Right lobe of liver (tissue), 4 donors: ENCODE results near the gene ZFAND3.

Experiments used
- POLR2A ChIP-seq: fragments of 450-650 bp; IDR thresholded peaks from one replicate; pipeline ENCODE4 v1.6.1; 2017; ENCODE audit warnings: antibody characterized with exemption, mild to moderate bottlenecking
- TF ChIP-seq, protein P1 (sequence below), 4 donors: fragments of 200-600 bp in 3 of 4; fragments of 450-650 bp in 1 of 4; IDR thresholded peaks; one replicate each; pipeline versions ENCODE4 v1.5.1 to v1.8.0; 2016 to 2022; ENCODE audit warnings: antibody characterized with exemption in 4 of 4, mild to moderate bottlenecking in 2 of 4
- donor health status: DM: no; HTN: no; CAD: no.
- donor health status: DM: no; HTN: no; CAD: no.
- donor health status: DM: no; HTN: yes; CAD: no.

DNA sequence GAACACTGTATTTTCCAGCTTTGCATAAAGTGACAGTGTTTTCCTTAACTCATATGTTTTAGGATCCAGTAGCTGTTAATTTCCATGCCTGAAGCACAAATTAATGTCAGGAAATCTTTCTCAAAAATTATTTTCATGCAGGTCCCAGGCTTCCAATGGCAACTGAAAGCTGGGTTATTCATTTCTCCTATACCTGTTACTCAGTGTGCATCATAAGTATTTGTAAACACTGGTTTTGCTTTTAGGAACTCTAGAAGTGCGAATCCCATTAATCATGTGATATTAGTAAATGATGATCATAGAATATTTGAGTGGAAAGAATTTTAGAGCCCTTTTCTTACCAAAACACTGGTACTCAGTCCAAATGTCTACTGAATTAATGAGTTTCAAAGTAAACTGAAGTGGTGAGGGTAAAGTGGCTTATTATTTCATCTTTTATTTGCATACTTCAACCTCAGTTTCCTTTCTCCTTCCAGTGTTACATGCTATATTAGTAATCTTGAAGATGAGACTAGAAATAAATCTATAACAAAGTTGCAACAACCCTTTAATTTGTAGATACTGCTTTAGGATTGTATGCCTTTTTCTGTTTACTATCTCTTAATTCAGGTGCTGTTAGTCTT is 124.0 kb downstream of the ZFAND3 start:
- TF ChIP-seq POLR2A = no peak
- TF ChIP-seq, protein P1, sequence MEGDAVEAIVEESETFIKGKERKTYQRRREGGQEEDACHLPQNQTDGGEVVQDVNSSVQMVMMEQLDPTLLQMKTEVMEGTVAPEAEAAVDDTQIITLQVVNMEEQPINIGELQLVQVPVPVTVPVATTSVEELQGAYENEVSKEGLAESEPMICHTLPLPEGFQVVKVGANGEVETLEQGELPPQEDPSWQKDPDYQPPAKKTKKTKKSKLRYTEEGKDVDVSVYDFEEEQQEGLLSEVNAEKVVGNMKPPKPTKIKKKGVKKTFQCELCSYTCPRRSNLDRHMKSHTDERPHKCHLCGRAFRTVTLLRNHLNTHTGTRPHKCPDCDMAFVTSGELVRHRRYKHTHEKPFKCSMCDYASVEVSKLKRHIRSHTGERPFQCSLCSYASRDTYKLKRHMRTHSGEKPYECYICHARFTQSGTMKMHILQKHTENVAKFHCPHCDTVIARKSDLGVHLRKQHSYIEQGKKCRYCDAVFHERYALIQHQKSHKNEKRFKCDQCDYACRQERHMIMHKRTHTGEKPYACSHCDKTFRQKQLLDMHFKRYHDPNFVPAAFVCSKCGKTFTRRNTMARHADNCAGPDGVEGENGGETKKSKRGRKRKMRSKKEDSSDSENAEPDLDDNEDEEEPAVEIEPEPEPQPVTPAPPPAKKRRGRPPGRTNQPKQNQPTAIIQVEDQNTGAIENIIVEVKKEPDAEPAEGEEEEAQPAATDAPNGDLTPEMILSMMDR (IDR thresholded peaks at IDR 0.05) = no peak
